HG02798 (cell line): ENCODE data around the gene ABCA5.
"Not testable (repeated sequence)": the region's sequence is repeated elsewhere in the genome, so short reads cannot be mapped to it uniquely, and the experiment has no call there.

Experiments used
- ATAC-seq: cut with Tn5 transposase; IDR thresholded peaks from one replicate; pipeline ENCODE4 v1.9.1; 2021; ENCODE audit warnings: mild to moderate bottlenecking; ENCODE audit not compliant: unreplicated experiment, poor library complexity

The ABCA5 gene

DNA sequence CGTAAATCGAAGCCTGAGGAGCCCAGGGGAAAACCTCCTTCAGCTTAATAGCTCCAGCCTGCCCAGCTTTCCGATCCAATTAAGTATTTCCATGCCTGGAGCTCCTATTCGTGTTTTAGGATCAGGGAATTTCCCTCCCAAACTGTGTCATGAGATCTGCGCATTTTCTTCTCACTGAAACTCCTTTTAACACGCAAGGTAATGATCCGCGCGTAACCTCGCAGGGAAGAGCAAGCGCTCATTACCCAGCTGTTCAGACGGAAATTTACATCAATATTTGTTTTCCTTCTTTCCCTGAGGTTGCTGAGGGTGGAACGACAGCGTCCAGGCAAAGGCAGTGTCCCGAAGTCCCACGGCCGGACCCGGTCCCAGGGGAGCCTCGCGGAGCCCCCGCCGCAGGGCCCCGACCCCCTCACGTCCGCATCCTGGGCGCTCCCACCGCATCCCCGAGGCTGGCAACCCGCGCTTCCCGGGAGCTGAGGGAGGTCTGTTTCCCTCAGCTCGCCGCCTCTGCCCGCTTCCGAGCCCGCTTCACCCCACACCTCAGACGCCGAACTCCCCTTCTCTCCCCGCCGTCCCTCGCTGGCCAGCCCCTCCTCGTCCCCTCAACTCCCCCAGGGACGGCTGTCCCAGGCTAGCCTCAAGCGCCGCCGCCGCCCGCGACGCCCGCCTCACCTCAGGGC, 415 bp downstream of the ABCA5 start:
- ATAC-seq: peak; percentile 1

DNA sequence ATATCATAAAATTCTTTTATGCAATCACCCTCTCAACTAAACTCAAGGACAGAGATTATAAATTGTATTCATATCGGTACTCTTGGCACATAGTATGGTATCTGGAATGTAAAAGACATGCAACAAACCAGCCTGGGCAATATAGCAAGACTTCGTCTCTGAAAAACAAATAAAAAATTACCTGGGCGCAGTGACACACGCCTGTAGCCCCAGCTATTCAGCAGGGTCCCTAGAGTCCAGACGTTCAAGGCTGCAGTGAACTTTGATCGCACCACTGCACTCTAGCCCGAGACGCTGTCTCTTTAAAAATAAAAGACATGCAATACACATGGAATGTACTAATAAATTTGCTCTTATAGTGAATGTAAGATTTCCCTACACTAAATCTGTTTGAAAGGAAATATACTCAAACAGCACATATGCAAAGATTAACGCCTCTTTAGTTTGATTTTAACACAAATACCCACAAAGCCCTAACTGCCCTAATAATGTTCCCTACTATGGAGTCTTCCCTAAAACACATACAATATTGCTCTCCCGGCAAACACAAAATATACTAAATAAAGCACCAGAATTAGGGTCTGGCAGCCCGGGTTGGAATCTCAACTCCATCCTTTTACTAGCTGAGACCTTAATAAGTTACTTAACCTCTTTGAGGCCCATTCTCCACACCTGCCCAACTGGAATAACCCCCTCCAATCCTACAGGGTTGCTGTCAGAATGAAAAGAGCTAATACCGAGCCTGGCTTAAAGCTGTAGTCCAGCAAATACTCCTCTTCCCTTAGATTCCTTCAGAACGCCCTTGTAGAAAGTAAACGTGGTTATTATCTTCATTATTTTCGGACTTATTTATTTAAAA, 1.2 kb downstream of the ABCA5 start:
- ATAC-seq: no peak

DNA sequence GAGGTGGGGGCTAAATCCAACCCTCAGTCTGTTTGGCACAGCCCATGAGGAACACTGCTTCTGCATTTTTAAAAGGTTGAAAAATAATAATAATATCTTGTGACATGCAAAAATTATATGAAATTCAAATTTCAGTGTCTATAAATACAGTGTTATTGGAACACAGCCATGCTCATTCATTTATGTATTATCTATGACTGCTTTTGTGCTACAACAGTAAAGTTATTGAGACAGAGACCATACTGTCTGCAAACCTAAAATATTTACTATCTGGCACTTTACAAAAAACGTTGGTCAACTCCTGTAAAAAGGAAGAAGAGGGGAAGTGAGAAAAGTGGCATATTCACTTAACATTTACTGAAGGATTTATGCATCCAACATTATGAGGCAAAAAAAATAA, 3.1 kb downstream of the ABCA5 start:
- no peak for ATAC-seq

DNA sequence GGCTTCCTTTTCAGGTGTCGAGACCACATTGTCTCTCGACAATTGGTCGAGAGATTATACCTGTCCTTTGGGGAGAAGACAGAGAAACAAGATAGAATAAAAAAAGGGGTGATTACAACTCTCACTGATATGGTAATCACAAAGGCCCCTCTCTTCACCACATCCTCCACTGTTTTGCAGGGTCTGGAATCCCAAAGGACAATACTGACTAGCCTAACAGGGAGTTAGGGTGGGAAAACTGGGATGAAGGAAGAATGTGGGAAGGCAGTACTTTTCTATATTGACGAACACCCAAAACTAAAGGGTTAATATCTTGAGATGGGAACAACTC, 6.1 kb downstream of the ABCA5 start:
- no peak for ATAC-seq

DNA sequence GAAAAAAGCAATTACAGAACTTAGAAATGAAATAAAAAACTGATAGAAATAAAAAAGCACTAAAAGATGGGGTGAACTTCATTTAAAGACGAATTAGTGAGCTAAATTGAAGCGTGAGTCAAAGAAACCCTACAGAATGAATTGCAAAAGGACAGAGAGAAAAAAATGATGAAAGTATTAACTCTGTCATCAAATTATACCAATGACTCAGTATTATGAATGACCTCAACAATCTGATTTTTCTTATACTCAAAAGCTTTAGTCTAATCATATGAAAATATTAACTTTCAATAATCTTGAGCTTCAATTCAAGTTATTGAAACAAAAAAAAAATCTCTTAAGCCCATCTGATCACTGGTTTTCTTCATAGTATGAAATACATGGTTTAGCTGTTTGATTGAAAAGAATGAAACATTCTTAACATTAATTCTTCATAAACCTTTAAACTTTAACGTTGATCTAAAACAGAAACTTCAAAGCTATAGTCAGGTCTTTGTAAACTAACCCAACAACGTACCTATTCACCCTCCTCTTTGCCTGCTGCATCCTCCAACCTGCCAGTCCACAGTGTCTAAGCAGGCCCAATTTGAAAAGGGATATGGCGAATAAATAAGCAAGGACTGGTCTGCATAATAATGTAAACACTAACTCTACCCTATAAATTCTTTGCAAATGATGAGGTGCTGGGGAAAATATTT, 6.6 kb downstream of the ABCA5 start:
- ATAC-seq: no peak

DNA sequence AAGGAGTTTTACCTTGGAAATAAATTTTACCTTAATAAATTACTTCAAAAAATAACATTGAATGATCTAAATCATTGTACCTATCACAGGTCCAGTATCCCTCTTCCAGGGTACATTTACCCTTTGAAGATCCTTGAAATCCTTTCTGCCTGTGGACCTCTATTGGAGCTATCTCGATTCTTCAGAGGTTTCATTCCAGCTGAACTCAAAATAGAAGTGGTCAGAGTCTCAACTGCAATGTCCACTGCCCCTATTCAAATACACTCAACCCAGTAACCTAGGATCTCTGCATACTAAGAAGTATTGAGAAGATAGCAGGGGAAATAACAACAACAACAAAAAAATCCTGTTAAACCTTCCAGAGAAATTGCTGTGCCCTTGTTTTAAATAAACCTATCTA, 9.3 kb downstream of the ABCA5 start:
- no peak for ATAC-seq

DNA sequence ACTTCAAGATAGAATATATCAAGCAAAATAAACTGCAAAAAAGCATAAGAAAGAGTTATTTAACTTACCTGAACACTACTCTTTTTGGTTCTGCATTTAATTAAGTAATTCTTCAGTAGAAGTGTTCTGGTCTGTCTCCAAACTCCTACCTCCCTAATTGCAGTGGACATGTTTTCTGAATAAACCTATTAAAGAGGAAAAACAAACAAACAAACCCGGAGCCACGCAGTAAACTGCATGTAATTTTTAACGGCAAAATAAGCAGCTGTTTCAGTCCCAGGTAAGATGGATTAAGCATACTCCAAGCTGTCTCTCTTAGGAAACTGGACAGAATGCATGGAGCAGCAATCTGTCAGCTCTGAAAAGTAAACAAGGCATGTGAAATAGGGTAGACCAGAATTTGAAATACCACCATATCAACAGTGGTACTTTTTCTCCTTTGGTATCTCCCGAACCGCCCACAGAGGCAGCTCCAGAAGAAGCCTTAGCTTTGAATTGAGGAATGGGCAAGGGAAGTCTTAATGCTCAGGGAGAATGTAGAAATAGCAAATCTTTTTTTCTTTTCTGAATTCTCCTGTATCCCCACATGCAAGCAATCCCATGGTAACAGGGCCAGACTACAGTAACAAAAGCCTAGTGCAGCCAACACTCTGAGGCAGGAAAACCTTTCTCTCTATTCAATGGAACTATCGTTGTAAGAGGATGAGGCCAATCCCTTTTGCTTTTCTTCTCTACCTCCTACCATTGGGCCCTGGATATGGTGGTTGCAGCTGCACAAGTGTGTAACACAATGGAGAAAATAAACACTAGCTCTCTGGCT, 12.5 kb downstream of the ABCA5 start:
- no peak for ATAC-seq

DNA sequence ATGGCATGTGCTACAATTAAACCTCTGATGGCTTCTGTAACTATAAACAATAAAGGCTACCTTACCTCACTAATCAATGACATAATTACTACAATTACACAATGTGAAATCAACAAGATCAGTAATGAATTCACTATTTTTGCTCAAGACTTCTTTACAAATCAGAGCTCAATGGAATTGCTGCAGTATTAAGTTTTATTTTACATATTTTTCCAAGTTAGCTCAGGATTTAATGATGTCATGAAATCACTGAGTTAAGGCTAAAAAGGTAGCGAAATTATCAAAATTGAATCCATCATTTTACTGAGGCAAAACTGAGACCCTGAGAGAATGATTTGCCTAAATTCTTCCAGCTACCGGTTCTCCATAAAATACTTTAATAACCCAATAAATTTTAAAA, 21.8 kb downstream of the ABCA5 start:
- no peak for ATAC-seq

DNA sequence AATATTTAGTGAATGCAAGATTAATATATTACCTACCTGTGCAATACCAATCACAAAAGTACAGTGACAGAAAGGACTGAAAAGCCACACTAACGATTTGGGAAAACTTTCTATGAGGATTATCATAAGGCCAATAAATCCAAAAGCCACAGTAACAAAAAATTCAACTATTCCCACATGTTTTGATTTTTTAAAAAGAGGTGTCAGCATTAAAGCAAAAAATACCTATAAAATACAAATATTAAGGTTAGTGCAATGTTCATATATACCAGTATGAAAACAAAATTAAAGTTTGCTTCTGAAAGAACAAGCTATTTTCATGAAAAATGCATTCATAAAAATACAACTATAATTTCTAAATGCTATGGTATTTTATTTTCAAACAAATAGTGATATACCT, 24.3 kb downstream of the ABCA5 start:
- no peak for ATAC-seq

DNA sequence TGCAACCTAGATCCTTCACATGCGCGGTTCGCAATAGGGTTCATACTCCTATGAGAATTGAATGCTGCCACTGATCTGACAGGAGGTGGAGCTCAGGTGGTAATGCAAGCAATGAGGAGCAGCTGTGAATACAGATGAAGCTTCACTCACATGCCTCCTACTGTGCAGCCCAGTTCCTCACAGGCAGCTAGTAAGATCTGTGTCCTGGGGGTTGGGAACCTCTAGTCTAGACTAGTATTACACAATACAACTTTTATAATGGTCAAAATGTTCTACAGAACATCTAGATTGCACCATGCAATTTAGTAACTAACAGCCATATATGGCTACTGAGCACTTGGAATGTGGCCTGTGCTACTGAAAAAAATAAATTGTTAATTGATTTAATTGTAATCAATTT, 26.7 kb downstream of the ABCA5 start:
- ATAC-seq: no peak

DNA sequence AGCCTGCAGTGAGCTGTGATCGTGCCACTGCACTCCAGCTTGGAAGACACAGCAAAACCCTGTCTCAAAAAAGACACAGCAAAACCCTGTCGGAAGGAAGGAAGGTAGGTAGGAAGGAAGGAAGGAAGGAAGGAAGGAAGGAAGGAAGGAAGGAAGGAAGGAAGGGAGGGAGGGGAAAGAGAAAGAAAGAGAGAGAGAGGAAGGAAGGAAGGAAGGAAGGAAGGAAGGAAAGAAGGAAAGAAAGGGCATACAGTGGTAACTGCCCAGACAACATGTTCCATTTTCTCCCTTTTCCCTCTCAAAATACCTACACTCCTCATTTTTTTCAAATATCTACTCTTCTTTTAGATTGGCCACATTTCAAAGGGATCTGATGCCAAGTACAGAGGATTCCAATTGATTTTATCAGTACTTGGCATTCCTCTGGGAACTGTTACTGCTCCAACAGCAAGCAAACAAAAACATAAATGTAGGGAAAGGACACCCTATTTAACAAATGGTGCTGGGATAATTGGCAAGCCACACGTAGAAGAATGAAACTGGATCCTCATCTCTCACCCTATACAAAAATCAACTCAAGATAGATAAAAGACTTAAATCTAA, 28.7 kb downstream of the ABCA5 start:
- not testable (repeated sequence) for ATAC-seq

DNA sequence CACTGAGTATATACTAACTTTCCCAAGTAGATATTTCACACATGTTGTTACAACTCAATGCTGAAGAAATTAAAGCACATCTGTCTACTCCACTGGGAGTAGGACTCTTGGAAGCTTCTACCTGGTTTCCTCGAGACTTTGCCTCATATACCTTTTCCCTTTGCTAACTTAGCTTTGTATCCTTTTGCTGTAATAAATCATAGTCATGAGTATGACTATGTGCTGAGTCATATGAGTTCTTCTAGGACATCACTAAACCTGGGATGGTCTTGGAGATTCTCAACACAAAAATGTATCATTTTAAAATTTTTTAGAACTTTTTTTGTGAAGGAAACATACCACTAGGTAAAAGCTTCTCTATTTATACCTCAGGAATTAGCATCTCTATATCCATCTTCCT, 39.8 kb downstream of the ABCA5 start:
- no peak for ATAC-seq

DNA sequence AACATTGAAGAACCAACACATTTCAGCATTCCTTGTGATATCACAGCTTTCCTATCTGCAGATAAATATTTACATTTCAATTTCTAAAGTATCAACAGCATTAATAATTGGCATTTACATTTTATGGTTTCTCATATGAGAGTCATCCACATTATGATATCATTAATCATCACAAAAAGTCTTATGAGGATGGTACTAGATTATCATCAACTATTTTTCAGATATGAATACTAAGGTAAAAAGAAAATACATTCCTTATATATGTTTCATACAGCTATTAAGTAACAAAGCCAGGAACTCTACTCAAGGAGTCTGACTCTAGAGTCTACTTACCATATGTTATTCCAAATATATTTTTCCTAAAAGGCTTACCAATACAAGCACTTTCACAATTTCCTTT, 40.7 kb downstream of the ABCA5 start:
- ATAC-seq: no peak

DNA sequence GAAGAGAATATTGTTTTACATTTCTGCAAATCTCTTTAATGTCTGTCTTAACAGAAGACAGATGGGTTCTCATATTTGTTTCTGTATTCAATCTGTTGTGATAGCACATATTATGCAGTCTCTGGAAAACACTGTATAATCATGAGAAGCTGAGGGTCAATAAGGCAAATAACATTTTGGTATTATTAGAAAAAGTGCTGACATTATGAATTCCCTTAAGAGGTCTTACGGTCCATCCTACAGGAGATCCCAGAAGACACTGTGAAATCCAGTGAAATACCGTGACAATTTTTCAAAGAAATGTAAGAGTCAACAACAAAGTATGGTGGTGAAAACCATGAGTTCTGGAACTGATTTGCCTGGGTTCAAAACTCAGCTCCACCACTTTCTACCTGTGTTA, 42.3 kb downstream of the ABCA5 start:
- no peak for ATAC-seq

DNA sequence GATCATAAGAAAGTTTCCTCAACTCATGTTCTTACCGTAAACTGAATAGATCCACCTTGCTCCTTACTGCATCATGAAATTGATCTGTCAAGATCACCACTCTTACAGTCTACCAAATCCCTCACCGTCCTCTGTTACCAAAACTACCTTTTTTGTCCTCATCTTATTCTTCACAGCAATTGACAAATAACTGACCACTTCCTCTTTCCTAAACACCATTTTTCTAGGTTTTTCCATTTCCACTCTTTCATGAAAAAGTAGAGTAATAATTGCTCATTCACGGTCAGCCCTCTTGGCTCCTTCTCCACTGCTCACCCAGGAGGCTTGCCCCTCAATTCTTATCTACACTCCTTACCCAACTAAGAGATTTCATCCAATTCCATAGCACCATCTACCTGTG, 44.9 kb downstream of the ABCA5 start:
- ATAC-seq: no peak

DNA sequence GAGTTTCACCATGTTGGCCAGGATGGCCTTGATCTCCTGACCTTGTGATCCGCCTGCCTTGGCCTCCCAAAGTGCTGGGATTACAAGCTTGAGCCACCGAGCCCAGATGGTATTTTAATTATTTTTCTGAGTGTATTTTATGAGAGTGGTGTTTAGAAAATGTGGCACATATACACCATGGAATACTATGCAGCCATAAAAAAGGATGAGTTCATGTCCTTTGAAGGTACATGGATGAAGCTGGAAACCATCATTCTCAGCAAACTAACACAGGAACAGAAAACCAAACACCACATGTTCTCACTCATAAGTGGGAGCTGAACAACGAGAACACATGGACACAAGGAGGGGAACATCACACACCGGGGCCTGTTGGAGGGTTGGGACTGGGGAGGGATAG, 50.7 kb downstream of the ABCA5 start:
- not testable (repeated sequence) for ATAC-seq

DNA sequence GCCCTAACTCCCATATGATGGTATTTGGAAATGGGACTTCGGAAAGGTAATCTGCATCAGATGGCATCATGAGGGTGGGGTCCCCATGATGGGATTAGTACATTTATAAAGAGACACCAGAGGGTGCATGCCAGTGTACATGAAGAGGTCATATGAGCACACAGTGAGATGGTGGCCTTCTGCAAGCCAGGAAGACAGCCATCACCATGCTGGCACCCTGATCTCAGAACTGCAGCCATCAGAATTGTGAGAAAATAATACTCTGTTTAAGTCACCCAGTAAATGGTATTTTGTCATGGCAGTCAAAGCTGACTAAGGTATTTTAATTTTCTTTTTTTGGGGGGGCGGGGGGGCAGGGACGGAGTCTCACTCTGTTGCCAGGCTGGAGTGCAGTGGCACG, 51.2 kb downstream of the ABCA5 start:
- no peak for ATAC-seq

DNA sequence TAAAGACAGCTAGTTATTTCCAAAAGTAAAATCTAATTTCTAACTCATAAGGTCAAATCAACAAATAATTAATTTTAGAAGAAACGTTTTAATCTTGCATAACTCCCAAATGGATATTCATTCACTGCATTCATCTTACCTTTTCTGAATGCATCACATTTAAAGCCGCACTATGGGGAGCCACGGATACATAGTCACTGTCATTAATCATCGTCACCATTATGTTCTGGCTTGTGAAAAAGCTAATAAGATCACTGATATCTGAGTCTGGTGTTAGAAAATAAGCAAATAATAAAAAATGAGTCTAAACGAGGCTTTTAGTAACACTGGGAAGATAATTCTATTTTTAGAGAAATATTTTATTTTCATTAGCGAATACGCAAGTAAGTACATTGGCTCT, 55.9 kb downstream of the ABCA5 start:
- ATAC-seq: no peak

DNA sequence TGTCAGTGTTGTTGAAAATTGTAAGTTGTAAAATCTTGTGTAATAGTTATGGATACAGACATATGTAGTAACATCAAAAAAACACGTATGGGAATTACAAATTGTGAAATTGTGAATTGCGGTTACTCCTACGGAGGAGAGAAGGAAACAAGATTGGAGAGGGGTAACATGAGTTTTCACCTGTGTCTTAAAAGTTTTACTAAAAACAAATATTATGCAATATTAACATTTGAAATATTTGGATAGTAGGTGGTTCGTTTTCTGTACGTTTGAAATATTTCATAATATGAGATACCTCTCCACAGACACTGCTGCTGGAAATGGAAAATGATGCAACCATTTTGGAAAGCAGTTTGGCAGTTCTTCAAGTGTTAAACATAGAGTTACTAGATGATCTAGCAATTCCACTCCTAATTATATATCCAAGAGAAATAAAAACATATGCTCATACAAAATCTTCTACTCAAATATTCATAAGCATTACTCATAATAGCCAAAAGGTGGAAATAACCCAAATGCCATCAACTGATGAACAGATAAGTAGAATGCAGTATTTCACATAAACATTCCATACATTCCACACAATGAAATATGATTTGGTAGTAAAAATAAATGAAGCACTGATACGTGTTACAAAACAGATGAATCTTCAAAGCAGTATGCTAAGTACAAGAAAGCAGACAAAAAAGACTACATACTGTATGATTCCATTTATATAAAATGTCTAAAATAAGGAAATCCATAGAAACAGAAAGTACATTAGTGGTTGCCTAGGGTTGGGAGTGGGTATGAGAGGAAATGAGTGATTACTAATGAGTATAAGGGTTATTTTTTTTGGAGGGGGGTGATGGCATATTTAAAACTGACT, 57.6 kb downstream of the ABCA5 start:
- no peak for ATAC-seq
